Memory B cell (primary cell): ENCODE measurements around the gene DDX39A.
"Not testable (repeated sequence)": the region's sequence is repeated elsewhere in the genome, so short reads cannot be mapped to it uniquely, and the experiment has no call there.

ENCODE experiments used
- ATAC-seq: fragments of 150-1000 bp; cut with Tn5 transposase; 2 replicates; pipeline ENCODE4 v1.10.0; 2021; ENCODE audit warnings: low read depth, mild to moderate bottlenecking, moderate library complexity
- DNase-seq, 2 donors: peaks; one replicate each; pipeline ENCODE4 v3.0.0; 2022; ENCODE audit warnings: low spot score in 2 of 2
- H3K27ac Mint-ChIP-seq: one replicate; pipeline ENCODE4 v1.8.0; 2022; ENCODE audit warnings: mild to moderate bottlenecking, moderate library complexity, mixed read lengths
- H3K27me3 Mint-ChIP-seq: one replicate; pipeline ENCODE4 v1.8.0; 2022; ENCODE audit warnings: mixed read lengths
- H3K36me3 Mint-ChIP-seq: one replicate; pipeline ENCODE4 v1.8.0; 2022; ENCODE audit warnings: mild to moderate bottlenecking, mixed read lengths
- H3K4me1 Mint-ChIP-seq: one replicate; pipeline ENCODE4 v1.8.0; 2022; ENCODE audit warnings: mixed read lengths
- H3K4me3 Mint-ChIP-seq: one replicate; pipeline ENCODE4 v1.8.0; 2022; ENCODE audit warnings: mild to moderate bottlenecking, moderate library complexity, mixed read lengths
- H3K9me3 Mint-ChIP-seq: one replicate; pipeline ENCODE4 v1.8.0; 2022; ENCODE audit warnings: mixed read lengths

DDX39A gene

DNA sequence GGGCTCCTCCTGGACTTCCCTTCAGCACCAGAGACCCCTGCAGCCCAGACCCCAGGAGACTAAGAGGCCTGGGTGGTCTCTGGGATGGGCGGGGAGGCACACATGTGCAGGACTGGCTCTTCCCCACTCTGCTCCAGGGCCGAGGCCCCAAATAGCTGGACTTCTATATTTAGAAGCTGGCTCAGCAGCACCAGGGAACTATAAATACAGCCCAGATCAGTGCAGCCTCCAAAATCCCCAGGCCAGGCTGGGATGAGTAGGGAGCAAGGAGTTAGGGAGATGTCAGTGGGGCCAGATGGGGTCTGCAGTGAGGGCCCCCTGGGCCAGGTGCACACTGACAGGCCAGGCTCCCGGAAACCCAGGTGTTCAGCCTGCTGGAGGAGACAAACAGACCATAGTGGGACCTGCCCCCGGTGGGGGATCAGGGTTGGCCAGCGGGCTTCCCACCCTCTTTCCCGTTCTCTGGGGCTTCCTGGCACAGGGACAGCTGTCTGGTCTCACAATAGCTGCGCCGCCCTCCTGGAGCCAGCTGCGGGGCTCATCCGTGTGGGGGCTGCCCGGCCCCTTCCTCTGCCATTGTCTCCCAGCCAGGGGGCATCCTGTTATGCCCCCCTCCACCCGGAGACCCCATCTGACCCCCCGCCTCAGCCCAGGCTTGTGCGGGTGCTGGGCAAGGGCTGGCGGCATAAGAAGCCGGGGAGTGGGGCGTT, 43.4 kb downstream of the DDX39A start:
- H3K27ac Mint-ChIP-seq: peak overlapping the region; percentile 99
- H3K27me3 Mint-ChIP-seq: no peaks in the 10 kb centered on the region
- no peaks in the 10 kb centered on the region for H3K36me3 Mint-ChIP-seq
- H3K4me1 Mint-ChIP-seq: peaks cover 22% of the 10 kb centered on the region
- no peaks in the 10 kb centered on the region for H3K9me3 Mint-ChIP-seq
- H3K4me3 Mint-ChIP-seq: peak overlapping the region; percentile 12
- ATAC-seq (peak; percentile 9), DNase-seq (no peak)

DNA sequence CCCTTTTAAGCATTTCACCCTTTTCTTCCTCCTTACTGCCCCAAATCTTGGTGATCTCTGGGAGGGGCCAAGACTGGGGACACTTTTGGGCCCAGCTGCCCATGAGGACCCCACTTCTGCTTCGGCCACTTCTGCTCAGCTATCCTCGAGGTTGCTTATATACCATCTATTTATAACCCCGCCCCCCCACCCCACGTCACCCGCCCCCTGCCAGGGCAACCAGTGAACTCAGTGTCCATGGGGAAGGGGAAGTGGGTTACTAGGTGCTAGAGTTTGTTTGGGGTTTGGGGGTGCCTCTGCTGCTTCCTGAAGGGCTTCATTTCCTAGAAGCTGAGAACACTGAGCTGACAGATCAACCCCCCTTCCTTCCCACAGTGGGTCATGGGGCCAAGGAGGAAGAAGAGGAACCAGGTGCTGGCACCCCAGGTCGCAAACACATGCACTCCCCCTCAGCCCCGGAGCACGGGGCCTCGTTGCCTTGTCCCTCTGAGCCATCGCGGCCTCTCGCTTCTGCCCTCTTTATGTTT, 44.0 kb downstream of the DDX39A start:
- Mint-ChIP-seq H3K27me3 (no peaks in the 10 kb centered on the region), H3K36me3 (no peaks in the 10 kb centered on the region), H3K4me1 (peaks cover 24% of the 10 kb centered on the region), H3K4me3 (peak overlapping the region; percentile 53), H3K9me3 (no peaks in the 10 kb centered on the region), H3K27ac (peak overlapping the region; percentile 99)
- ATAC-seq (peak; percentile 82), DNase-seq (peak; percentile 76 to 90)

DNA sequence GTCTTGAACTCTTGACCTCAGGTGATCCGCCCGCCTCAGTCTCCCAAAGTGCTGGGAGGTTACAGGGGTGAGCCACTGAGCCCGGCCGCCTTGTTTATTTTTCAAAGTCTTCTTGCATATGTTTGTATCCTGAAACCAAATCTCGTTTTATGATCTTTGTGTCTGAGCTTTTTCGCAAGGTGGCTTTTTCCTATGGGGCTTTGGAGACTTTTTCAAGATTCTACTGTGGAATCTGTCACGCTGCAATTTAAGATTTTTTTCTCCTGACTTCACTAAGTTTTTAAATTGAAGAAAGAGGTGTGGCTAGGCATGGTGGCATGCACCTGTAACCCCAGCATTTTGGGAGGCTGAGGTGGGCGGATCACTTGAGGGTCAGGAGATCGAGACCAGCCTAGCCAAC, 44.8 kb downstream of the DDX39A start:
- not testable (repeated sequence) for ATAC-seq, H3K9me3 Mint-ChIP-seq, DNase-seq, H3K4me3 Mint-ChIP-seq, H3K27me3 Mint-ChIP-seq, H3K36me3 Mint-ChIP-seq
- Mint-ChIP-seq H3K27ac (peak overlapping the region; percentile 99), H3K4me1 (peaks cover 32% of the 10 kb centered on the region)

GRCh38 chr19:14372384-14373077, 46.6 kb downstream of the DDX39A start:
- not testable (repeated sequence) for H3K9me3 Mint-ChIP-seq, H3K36me3 Mint-ChIP-seq, ATAC-seq, H3K4me3 Mint-ChIP-seq, DNase-seq, H3K27me3 Mint-ChIP-seq
- Mint-ChIP-seq H3K4me1 (peaks cover 30% of the 10 kb centered on the region), H3K27ac (peak overlapping the region; percentile 99)

- peak overlapping the region; percentile 99 for H3K27ac Mint-ChIP-seq
- peak overlapping the region; percentile 47 for H3K4me3 Mint-ChIP-seq
- peaks cover 38% of the 10 kb centered on the region for H3K4me1 Mint-ChIP-seq
- ATAC-seq: no peak
- no peaks in the 10 kb centered on the region for H3K27me3 Mint-ChIP-seq
- DNase-seq: no peak
- H3K9me3 Mint-ChIP-seq: no peaks in the 10 kb centered on the region
- peaks cover 2% of the 10 kb centered on the region for H3K36me3 Mint-ChIP-seq
Measured at GRCh38 chr19:14371301-14371821, 47.8 kb downstream of the DDX39A start.

DNA sequence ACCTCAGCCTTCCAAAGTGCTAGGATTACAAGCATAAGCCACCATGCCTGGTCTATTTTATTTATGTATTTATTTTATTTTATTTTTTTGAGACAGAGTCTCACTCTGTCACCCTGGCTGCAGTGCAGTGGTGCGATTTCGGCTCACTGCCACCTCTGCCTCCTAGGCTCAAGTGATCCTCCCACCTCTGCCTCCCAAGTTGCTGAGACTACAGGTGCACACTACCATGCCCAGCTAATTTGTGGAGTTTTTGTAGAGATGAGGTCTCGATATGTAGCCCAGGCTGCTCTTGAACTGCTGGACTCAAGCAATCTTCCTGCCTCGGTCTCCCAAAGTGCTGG, 48.2 kb downstream of the DDX39A start:
- Mint-ChIP-seq H3K4me1 (peaks cover 39% of the 10 kb centered on the region), H3K27ac (peak overlapping the region; percentile 99), H3K27me3 (no peaks in the 10 kb centered on the region), H3K4me3 (peak overlapping the region; percentile 13), H3K9me3 (no peaks in the 10 kb centered on the region), H3K36me3 (peaks cover 2% of the 10 kb centered on the region)
- ATAC-seq (no peak), DNase-seq (no peak)

DNA sequence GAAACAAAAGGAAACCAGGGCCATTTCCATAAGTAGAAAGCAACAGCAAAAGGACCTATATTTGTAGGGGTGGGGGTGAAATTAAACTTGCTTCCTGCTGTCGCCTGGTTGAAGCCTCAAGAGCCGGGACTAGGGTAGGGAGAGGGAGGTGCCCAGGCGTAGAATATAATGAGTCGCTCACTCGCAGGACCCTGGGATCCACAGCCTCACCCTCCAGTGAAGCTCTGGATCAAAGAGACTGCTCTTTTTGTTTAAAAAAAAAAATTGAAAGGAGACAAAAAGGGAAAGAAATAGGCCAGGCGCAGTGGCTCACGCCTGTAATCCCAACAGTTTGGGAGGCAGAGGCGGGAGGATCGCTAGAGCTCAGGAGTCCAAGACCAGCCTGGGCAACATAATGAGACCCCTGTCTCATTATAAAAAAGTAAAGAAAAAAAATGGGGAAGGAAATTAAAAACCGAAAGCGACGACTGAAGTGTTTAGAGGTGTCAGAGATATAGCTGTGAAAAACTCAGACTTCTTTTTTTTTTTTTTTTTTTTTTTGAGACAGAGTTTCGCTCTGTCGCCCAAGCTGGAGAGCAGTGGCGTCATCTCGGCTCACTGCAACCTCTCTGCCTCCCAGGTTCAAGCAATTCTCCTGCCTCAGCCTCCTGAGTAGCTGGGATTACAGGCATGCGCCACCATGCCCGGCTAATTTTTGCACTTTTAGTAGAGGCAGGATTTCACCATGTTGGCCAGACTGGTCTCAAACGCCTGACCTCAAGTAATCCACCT, 48.8 kb downstream of the DDX39A start:
- DNase-seq (peak in 1 of 2 donors; percentile 54), ATAC-seq (peak; percentile 28)
- Mint-ChIP-seq H3K4me1 (peaks cover 35% of the 10 kb centered on the region), H3K9me3 (no peaks in the 10 kb centered on the region), H3K27ac (peak overlapping the region; percentile 99), H3K4me3 (peak overlapping the region; percentile 80), H3K27me3 (no peaks in the 10 kb centered on the region), H3K36me3 (peaks cover 2% of the 10 kb centered on the region)

DNA sequence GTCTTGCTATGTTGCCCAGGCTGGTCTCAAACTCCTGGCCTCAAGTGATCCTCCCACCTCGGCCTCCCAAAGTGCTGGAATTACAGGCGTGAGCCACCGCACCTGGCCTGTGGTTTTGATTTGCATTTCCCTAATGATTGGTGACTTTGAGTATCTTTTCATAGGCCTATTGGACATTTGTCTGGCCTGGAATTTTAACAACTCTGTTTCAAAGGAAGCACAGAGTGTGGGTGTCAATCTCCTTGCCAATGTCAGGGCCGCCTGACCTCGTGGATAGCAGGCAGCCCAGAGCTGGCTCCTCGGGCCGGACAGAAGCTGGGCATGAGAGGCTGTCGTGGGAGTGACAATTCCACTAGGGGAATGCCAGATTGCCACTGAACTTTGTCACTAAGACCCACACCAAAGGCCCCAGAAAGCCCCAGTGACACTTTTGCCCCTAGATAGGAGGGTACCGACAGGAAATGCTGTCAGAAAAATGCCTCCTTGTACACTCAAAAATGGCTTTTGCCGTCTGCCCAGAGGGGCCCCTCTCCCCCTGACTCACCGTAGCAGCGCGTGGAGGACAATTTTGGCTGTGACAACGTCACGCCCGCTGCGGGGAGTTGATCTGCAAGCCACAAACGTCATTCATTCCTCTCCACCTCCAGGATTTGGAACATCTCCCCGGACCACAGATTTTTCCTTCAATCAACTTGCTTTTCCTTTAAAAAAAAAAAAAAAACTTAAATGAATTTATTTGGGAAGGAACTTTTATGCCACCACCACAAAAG, 49.6 kb downstream of the DDX39A start:
- Mint-ChIP-seq H3K27me3 (no peaks in the 10 kb centered on the region), H3K9me3 (no peaks in the 10 kb centered on the region), H3K4me3 (peak overlapping the region; percentile 80), H3K36me3 (peaks cover 2% of the 10 kb centered on the region), H3K4me1 (peaks cover 35% of the 10 kb centered on the region), H3K27ac (peak overlapping the region; percentile 99)
- peak in 1 of 2 donors; percentile 58 for DNase-seq
- ATAC-seq: peak; percentile 50

- Mint-ChIP-seq H3K4me3 (peak overlapping the region; percentile 2), H3K9me3 (no peaks in the 10 kb centered on the region), H3K36me3 (peaks cover 2% of the 10 kb centered on the region), H3K4me1 (peaks cover 40% of the 10 kb centered on the region), H3K27me3 (no peaks in the 10 kb centered on the region), H3K27ac (peak overlapping the region; percentile 86)
- DNase-seq (peak in 1 of 2 donors; percentile 41), ATAC-seq (peak; percentile 28)
Measured at GRCh38 chr19:14368011-14368513, 51.1 kb downstream of the DDX39A start.

- no peak overlapping the region for H3K4me3 Mint-ChIP-seq
Measured at GRCh38 chr19:14367016-14367415, 52.1 kb downstream of the DDX39A start.

DNA sequence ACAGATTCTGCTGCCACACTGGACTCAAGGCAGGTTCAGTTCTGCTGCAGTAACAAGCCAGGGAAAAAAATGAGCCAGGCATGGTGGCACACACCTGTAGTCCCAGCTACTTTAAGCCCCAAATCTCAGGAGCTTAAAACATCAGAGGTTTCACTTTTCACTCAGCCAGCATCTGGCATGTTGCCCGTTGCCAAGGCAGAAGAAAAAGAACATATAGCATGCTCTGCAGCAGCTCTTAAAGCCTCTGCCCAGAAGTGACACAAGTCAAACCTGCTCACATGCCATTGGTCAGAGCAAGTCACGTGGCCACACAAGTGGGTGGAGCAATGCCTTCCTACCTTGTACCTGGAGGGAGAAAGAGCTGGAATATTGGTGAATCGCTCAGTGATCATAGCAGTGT, 52.6 kb downstream of the DDX39A start:
- Mint-ChIP-seq H3K27ac (peak overlapping the region; percentile 97), H3K9me3 (no peaks in the 10 kb centered on the region), H3K27me3 (no peaks in the 10 kb centered on the region), H3K4me3 (no peak overlapping the region), H3K4me1 (peaks cover 51% of the 10 kb centered on the region), H3K36me3 (peaks cover 2% of the 10 kb centered on the region)
- DNase-seq (peak; percentile 80 to 82), ATAC-seq (peak; percentile 62)

More at GRCh38 chr19:14367016-14367415, 52.1 kb downstream of the DDX39A start:
- DNase-seq (no peak), ATAC-seq (no peak)
- H3K36me3 Mint-ChIP-seq: peaks cover 2% of the 10 kb centered on the region
- peak overlapping the region; percentile 97 for H3K27ac Mint-ChIP-seq
- H3K9me3 Mint-ChIP-seq: no peaks in the 10 kb centered on the region
- H3K4me1 Mint-ChIP-seq: peaks cover 47% of the 10 kb centered on the region
- H3K27me3 Mint-ChIP-seq: no peaks in the 10 kb centered on the region

- DNase-seq, ATAC-seq, H3K36me3 Mint-ChIP-seq, H3K27me3 Mint-ChIP-seq, H3K9me3 Mint-ChIP-seq: not testable (repeated sequence)
- Mint-ChIP-seq H3K4me1 (peaks cover 35% of the 10 kb centered on the region), H3K4me3 (peak overlapping the region; percentile 96), H3K27ac (peak overlapping the region; percentile 96)
Measured at GRCh38 chr19:14364098-14364443, 55.1 kb downstream of the DDX39A start.
